NCI-H1436 treated with DMSO at 0.1 percent for 48 hours (cell line): ENCODE results near the gene SLC25A30.
"Not testable (repeated sequence)": the region's sequence is repeated elsewhere in the genome, so short reads cannot be mapped to it uniquely, and the experiment has no call there.

Experiments used
- DNase-seq: peaks from one replicate; lab custom pipeline; 2025; lab: John Stamatoyannopoulos, UW

SLC25A30 gene

GRCh38 chr13:45432737-45433380 lies 14.7 kb upstream of the SLC25A30 start:
- DNase-seq = no peak

GRCh38 chr13:45426056-45426841 lies 8.1 kb upstream of the SLC25A30 start:
- not testable (repeated sequence) for DNase-seq

- DNase-seq = no peak
Measured at GRCh38 chr13:45422731-45423292, 4.6 kb upstream of the SLC25A30 start.

DNA sequence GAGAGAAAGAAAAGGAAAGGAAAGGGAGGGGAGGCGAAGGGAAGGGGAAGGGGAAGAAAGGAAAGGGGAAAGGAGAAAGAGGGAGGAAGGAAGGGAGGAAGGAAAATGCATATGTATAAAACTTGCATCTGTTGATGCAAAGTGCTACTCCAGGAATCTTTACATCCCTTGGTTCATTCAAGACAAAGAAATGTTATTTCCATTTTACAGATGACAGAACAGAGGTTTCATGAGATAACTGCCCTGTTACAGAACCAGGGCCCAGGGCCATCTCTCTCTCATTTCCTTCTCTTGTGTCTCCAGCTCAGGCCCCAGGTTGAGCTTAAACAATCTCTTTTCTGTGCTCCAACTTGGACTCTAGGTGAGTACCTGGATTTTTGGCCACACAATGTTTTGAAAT lies 1.8 kb upstream of the SLC25A30 start:
- no peak for DNase-seq

DNA sequence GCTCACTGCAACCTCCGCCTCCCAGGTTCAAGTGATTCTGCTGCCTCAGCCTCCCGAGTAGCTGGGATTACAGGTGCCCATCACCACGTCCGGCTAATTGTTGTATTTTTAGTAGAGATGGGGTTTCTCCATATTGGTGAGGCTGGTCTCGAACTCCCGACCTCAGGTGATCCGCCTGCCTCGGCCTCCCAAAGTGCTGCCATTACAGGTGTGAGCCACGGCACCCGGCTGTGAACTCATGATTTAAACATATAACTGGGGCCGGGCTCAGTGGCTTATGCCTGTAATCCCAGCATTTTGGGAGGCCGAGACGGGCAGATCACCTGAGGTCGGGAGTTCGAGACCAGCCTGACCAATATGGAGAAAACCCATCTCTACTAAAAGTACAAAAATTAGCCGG lies 1.2 kb upstream of the SLC25A30 start:
- DNase-seq = not testable (repeated sequence)

DNA sequence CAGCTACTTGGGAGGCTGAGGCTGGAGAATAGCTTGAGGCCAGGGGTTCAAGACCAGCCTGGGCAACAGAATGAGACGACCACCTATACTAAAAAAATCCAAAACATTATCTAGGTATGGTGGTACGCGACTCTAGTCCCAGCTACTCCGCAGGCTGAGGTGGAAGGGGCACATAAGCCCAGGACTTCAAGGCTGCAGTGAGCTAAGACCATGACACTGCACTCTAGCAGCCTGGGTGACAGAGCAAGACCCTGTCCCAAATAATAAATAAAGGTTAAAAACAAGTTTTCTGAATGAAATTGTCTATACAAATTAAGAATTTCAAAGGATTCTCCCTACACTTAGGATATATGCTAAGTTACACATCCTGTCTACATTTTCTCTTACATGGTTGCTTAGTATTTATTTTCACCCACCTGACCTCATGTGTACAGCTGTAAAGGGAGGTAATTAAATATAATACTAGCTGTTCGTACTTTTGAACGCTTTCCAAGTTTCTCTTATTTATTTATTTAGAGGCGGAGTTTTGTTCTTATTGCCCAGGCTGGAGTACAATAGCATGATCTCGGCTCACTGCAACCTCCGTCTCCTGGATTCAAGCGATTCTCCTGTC lies 1.6 kb downstream of the SLC25A30 start:
- DNase-seq = no peak

DNA sequence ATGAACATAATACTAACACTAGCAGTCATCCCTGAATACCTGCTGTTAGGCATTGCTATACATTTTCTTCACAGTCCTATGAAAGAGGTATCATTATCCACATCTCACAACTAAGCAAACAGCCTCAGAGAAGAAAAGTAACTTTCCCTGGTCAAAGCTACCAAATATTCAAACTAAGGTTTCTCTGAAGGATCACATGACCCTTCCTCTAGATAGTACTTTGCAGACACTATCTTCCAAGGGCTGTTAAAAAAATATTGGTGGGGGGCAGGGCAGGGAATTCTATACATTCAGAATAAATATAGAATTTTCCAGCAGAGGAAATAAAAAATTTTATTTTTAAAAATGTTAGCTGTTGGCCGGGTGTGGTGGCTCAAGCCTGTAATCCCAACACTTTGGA lies 3.1 kb downstream of the SLC25A30 start:
- DNase-seq = no peak

- DNase-seq = no peak
Measured at GRCh38 chr13:45413826-45414307, 4.3 kb downstream of the SLC25A30 start.

DNA sequence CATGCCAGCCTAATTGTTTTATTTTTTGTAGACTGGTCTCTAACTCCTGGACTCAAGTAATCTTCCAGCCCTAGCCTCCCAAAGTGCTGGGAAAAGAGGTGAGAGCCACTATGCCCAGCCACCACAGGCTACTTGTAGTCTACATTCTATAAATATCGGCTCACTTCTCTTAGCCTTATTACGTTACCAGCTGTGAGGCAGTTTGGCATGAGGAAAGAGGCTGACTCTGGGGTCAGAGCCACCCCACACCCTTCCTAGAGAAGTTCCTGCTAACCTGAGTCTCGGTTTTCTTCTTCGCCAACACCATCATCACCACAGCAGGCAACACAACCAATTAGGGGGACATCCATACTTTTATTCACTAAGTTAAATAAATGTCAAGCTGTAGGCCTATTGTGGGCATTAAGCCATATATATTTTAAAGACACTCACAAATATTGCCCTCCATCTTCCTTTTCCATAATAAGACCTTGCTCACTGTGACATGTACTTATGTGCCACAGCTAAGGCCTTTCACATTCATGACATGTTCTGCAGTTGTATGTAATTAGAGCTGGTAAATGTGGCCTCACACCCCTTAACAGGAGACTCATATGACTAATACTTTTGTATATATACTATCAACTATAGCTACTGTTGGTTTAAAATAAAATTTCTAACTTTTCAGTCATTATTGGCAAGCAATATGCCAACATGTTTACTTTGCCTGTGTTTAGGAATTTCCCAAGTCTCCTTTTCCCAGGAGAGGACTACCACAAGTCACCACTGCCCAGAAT lies 5.7 kb downstream of the SLC25A30 start:
- no peak for DNase-seq

- no peak for DNase-seq
Measured at GRCh38 chr13:45411631-45412030, 6.5 kb downstream of the SLC25A30 start.

GRCh38 chr13:45411221-45411620 lies 7.0 kb downstream of the SLC25A30 start:
- no peak for DNase-seq

GRCh38 chr13:45410466-45410865 lies 7.7 kb downstream of the SLC25A30 start:
- no peak for DNase-seq

DNA sequence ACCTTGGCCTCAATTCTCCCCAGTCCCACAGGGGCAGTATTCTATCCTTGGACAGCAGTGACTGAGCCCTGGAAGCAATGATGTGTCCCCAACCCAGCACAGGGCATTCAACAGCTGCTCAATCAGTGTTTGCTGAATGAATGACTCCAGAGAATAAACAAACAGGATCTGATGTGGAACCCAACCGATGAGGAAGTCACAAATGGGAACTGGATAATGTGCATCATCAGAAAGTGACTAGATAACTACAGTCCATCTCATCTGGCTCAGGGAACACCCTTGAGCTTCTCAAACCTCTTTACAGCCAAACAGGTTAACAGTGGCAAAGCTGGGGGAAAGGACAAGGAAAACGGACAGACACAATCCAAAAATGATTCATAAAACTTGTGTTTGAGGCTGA lies 8.2 kb downstream of the SLC25A30 start:
- no peak for DNase-seq

- DNase-seq = no peak
Measured at GRCh38 chr13:45406421-45406820, 11.8 kb downstream of the SLC25A30 start.

- DNase-seq = no peak
Measured at GRCh38 chr13:45403081-45403480, 15.1 kb downstream of the SLC25A30 start.

GRCh38 chr13:45402641-45403040 lies 15.5 kb downstream of the SLC25A30 start:
- DNase-seq = no peak

- no peak for DNase-seq
Measured at GRCh38 chr13:45401314-45401713, 16.9 kb downstream of the SLC25A30 start.

DNA sequence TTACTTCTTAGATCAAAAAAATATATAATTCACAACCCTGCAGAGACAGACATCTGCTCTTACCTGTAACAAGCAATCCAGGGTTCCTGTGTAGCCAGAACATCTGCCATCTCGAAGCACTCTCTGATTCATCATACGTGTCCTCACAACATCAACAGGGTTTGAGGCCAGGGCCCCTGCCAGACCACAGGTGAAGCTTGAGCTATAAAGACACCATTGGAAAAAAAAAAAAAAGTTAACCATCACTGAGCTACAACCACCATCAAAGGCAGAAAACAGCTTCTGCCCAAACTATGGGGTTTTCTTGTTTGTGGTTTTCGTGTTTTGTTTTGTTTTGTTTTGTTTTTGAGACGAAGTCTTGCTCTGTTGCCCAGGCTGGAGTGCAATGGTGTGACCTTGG lies 19.3 kb downstream of the SLC25A30 start:
- DNase-seq = no peak

- DNase-seq = no peak
Measured at GRCh38 chr13:45396533-45397095, 21.6 kb downstream of the SLC25A30 start.

DNA sequence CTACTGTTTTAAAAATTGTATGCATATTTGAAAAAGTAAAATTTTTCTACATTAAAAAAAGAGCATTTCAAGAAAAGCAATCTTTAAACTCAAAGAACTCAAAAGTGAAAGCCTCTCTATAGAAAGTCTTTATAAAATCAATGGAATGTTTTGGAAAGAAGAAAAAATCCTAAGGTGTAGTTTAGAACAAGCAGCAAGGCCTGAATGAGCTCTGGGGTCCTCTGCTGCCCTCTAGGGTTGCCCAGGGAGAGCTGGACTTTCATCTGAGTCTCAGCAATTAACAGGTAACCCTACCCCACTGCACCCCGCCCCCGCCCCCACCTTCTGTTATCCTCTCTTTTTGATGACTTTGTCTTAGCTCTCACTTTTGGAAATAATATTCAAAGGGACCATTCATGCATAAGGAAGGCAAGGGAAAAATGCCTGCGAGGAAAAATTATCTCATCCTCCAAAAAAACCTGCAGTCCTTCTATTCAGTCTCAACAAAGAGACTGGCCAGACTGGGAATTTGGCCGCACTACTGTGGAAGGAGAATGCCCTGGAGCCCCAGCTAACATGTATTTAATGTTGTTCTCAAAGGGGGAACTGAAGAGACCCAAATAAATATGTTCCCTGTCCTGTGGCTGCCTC lies 24.1 kb downstream of the SLC25A30 start:
- no peak for DNase-seq

DNA sequence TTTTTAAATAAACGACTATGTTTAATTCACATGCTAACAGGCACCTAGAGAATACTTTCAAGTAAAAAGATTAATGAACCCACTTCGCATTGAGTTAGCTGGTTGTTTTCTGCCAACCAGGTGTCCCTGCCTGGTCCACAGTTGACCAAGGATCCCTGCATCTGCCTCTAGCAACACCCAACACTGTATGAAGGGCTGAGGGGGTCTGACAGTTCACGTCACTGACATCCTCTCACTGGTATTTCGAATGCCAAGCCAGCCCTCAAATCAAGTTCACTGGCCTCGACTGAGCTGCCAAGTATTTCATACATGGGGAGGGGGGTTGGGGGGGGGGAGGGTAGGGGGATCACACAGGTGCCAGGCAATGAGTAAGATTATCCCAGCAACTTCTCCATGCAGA lies 25.4 kb downstream of the SLC25A30 start:
- no peak for DNase-seq
